AG04450 (cell line): ENCODE data around the gene ADGRD2. TPM values are rescaled to one million over a fixed set of nuclear protein-coding genes. Genes with fewer than 3 reads are reported as not detected.

Experiments used
- CTCF ChIA-PET: fragments of 300-600, 350-600 bp; formaldehyde crosslinking; extraction: SDS; loops from one replicate; lab custom pipeline; 2022; ENCODE audit warnings: antibody characterized with exemption, inconsistent platforms; lab: Charles Lee
- POLR2A ChIA-PET: fragments of 350-600 bp; formaldehyde crosslinking; extraction: SDS; loops from one replicate; lab custom pipeline; 2021; ENCODE audit warnings: antibody characterized with exemption, inconsistent platforms; lab: Yijun Ruan, JAX
- DNase-seq: peaks from one replicate; pipeline ENCODE4 v3.0.0-alpha.2; 2011; ENCODE audit warnings: low read depth, low spot score
- H3K27ac ChIP-seq: one replicate; pipeline ENCODE4 v1.5.1; 2012; ENCODE audit warnings: low read depth, low read length, control low read depth
- H3K27me3 ChIP-seq: one replicate; pipeline ENCODE4 v1.6.0; 2012; ENCODE audit warnings: low read length; ENCODE audit not compliant: control insufficient read depth, insufficient read depth
- H3K4me3 ChIP-seq: 2 replicates; pipeline ENCODE4 v1.5.1; 2011; ENCODE audit warnings: mild to moderate bottlenecking, low read depth, low read length, control low read depth
- H3K9me3 ChIP-seq: 2 replicates; pipeline ENCODE4 v1.5.1; 2012; ENCODE audit warnings: low read length; ENCODE audit not compliant: control insufficient read depth, insufficient read depth
- CTCF ChIP-seq: IDR thresholded peaks from 2 replicates; pipeline ENCODE4 v1.5.1; 2011; ENCODE audit warnings: low read depth, low read length, control low read depth, inconsistent platforms
- polyA plus RNA-seq: library from polyadenylated mRNA; depleted of rRNA; stranded (reverse); fragments of >200 nt; gene quantifications from 2 replicates; pipeline ENCODE4 v1.2.3, GENCODE V29; 2011

Gene ADGRD2
- polyA plus RNA-seq, 1 experiment, result not detected

GRCh38 chr9:124454296-124454695 lies 4.0 kb downstream of the ADGRD2 start:
- POLR2A ChIA-PET, result no interaction called here
- no peak for TF ChIP-seq CTCF
- Histone ChIP-seq H3K9me3 (peaks cover 8% of the 10 kb centered on the region; the same call in 1 of the 2 replicates), H3K27ac (no peak overlapping the region), H3K27me3 (peaks cover 46% of the 10 kb centered on the region), H3K4me3 (no peak overlapping the region)
- DNase-seq, result no peak
- CTCF ChIA-PET, result interaction anchor here (0.8 kb wide), 1 partner anchor 14 kb away, joined by 3 read pairs; no protein-coding TSS in a partner anchor

GRCh38 chr9:124454791-124455443 lies 4.7 kb downstream of the ADGRD2 start:
- Histone ChIP-seq H3K4me3 (no peak overlapping the region), H3K27me3 (peaks cover 41% of the 10 kb centered on the region), H3K9me3 (peaks cover 5% of the 10 kb centered on the region; the same call in 1 of the 2 replicates), H3K27ac (no peak overlapping the region)
- CTCF ChIA-PET, result no interaction called here
- POLR2A ChIA-PET, result no interaction called here
- TF ChIP-seq CTCF, result no peak
- no peak for DNase-seq

- no peak for TF ChIP-seq CTCF
- POLR2A ChIA-PET, result no interaction called here
- CTCF ChIA-PET, result interaction anchor here (1.0 kb wide), 1 partner anchor 81 kb away, joined by 3 read pairs; no protein-coding TSS in a partner anchor
Measured at GRCh38 chr9:124455820-124456219, 5.6 kb downstream of the ADGRD2 start.

GRCh38 chr9:124456341-124457078 lies 6.3 kb downstream of the ADGRD2 start:
- Histone ChIP-seq H3K4me3 (no peak overlapping the region), H3K27me3 (peaks cover 31% of the 10 kb centered on the region), H3K9me3 (peaks cover 4% of the 10 kb centered on the region; the same call in 1 of the 2 replicates), H3K27ac (no peak overlapping the region)
- ChIA-PET POLR2A (no interaction called here), CTCF (interaction anchor here (1.0 kb wide), 1 partner anchor 80 kb away, joined by 3 read pairs; no protein-coding TSS in a partner anchor)
- no peak for DNase-seq
- no peak for TF ChIP-seq CTCF

More at GRCh38 chr9:124455820-124456219, 5.6 kb downstream of the ADGRD2 start:
- H3K9me3 ChIP-seq, result peaks cover 4% of the 10 kb centered on the region; the same call in 1 of the 2 replicates
- no peak overlapping the region for H3K4me3 ChIP-seq
- no peak overlapping the region for H3K27ac ChIP-seq
- H3K27me3 ChIP-seq, result peaks cover 34% of the 10 kb centered on the region
- DNase-seq, result no peak
